Measurements from ENCODE around the gene KANSL1L. TPM values are rescaled to one million over a fixed set of nuclear protein-coding genes. Genes with fewer than 3 reads are reported as not detected.

The KANSL1L gene
- total RNA-seq, 1 experiment from 2014 or later, result 8.8 TPM

DNA sequence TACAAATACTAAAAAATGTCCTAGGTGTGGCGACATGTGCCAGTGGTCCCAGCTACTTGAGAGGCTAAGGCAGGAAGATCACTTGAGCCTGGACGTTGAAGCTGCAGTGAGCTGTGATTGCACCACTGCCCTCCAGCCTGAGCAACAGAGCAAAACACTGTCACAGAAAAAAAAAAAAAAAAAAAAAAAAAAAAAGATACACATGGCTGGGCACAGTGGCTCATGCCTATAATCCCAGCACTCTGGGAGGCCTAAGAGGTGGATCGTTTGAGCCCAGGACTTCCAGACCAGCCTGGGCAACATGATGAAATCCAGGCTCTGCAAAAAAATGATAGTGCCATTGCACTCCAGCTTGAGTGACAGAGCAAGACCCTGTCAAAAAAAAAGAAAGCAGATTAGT, 13.7 kb downstream of the KANSL1L start:
- no peaks in the 10 kb centered on the region for H3F3A ChIP-seq (ENCODE audit: insufficient read depth, low read depth)
- ChIA-PET CTCF (interaction anchor here (0.6 kb wide), 1 partner anchor 50 kb away, joined by 7 read pairs; no protein-coding TSS in a partner anchor), POLR2A (ENCODE audit: unreplicated experiment) (no interaction called here)
- H3K79me2 ChIP-seq (ENCODE audit: low read depth), result no peaks in the 10 kb centered on the region
- H3K27ac ChIP-seq, result no peak overlapping the region
- H4K20me1 ChIP-seq (ENCODE audit: insufficient read depth), result no peaks in the 10 kb centered on the region
- no peak for TF ChIP-seq EZH2 (IDR thresholded peaks at IDR 0.05; ENCODE audit: low read depth)
- TF ChIP-seq, protein P1, sequence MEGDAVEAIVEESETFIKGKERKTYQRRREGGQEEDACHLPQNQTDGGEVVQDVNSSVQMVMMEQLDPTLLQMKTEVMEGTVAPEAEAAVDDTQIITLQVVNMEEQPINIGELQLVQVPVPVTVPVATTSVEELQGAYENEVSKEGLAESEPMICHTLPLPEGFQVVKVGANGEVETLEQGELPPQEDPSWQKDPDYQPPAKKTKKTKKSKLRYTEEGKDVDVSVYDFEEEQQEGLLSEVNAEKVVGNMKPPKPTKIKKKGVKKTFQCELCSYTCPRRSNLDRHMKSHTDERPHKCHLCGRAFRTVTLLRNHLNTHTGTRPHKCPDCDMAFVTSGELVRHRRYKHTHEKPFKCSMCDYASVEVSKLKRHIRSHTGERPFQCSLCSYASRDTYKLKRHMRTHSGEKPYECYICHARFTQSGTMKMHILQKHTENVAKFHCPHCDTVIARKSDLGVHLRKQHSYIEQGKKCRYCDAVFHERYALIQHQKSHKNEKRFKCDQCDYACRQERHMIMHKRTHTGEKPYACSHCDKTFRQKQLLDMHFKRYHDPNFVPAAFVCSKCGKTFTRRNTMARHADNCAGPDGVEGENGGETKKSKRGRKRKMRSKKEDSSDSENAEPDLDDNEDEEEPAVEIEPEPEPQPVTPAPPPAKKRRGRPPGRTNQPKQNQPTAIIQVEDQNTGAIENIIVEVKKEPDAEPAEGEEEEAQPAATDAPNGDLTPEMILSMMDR (conservative IDR thresholded peaks at IDR 0.05), result no peak
- H3K9me2 ChIP-seq (ENCODE audit: insufficient read depth), result no peaks in the 10 kb centered on the region
- H3K27me3 ChIP-seq (ENCODE audit: insufficient read depth, low read depth), result no peaks in the 10 kb centered on the region
- H3K9me3 ChIP-seq (ENCODE audit: insufficient read depth, low read depth), result no peaks in the 10 kb centered on the region
- no peak overlapping the region for H3K4me3 ChIP-seq
- no peaks in the 10 kb centered on the region for H3K4me1 ChIP-seq (replicated peaks; ENCODE audit: insufficient read depth)
- BruUV-seq (replicated peaks), result no TSS peak
- DNase-seq, result no peak
- intact Hi-C loops (cut with micrococcal nuclease; ENCODE audit: unreplicated experiment), result no loop called here
- no peak overlapping the region for H2AFZ ChIP-seq
- no peak overlapping the region for H3K4me2 ChIP-seq
- no peaks in the 10 kb centered on the region for H3K36me3 ChIP-seq (ENCODE audit: low read depth)

DNA sequence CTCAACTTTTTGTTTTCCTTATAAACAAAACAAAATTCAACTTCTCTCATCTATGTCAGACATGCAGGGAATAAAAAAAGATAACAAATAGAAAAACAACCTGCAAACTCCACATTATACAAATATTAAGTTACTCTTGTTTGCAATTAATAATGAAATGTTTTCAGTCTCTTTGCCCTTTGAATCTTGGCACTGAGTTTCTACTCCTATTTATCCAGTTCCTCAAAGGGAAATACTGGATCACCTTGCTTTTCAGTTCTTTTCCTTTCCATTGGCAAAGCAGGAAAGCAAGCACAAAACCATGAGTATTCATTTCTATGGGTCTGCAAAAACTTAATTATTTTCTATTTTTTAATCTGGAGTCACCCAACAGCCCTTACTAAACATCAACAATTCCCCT, 23.6 kb downstream of the KANSL1L start:
- CTCF ChIA-PET, result no interaction called here
- H3K27me3 ChIP-seq (ENCODE audit: insufficient read depth, low read depth), result no peaks in the 10 kb centered on the region
- intact Hi-C loops (cut with micrococcal nuclease; ENCODE audit: unreplicated experiment), result no loop called here

DNA sequence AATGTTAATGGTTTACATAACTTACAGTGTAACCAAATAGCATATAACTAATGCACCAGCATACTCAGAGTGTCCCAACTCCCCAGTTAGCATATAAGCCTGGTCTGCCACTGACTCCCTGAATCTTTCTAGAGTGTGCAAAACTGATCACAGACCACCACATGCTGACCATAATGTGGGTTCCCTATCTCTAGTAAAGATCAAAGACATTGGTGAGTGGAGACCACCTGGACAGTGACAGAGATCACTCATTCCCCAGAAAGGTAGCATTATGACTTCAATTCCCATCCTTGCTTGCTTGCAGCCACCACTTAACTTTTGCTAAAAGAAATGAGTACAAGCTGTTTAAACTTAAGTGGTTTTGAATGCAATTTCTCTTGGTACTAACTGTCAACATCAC, 39.0 kb downstream of the KANSL1L start:
- TF ChIP-seq, protein P1 (conservative IDR thresholded peaks at IDR 0.05), result no peak
- TF ChIP-seq EZH2 (IDR thresholded peaks at IDR 0.05; ENCODE audit: low read depth), result no peak
- CTCF ChIA-PET, result no interaction called here

More for the DNA sequence above, 23.6 kb downstream of the KANSL1L start:
- no TSS peak for BruUV-seq (replicated peaks)
- no peak overlapping the region for H2AFZ ChIP-seq
- POLR2A ChIA-PET (ENCODE audit: unreplicated experiment), result no interaction called here
- DNase-seq, result no peak
- TF ChIP-seq, protein P1 (conservative IDR thresholded peaks at IDR 0.05), result no peak
- H3K9me3 ChIP-seq (ENCODE audit: insufficient read depth, low read depth), result no peaks in the 10 kb centered on the region
- no peaks in the 10 kb centered on the region for H3K36me3 ChIP-seq (ENCODE audit: low read depth)
- no peak overlapping the region for H3K27ac ChIP-seq
- no peaks in the 10 kb centered on the region for H3K4me1 ChIP-seq (replicated peaks; ENCODE audit: insufficient read depth)
- H3K9me2 ChIP-seq (ENCODE audit: insufficient read depth), result no peaks in the 10 kb centered on the region; the same call in 1 of the 2 replicates
- no peak overlapping the region for H3K4me3 ChIP-seq
- no peaks in the 10 kb centered on the region for H3K79me2 ChIP-seq (ENCODE audit: low read depth)
- no peaks in the 10 kb centered on the region for H3F3A ChIP-seq (ENCODE audit: insufficient read depth, low read depth)
- no peaks in the 10 kb centered on the region for H4K20me1 ChIP-seq (ENCODE audit: insufficient read depth)
- no peak overlapping the region for H3K4me2 ChIP-seq

More for the DNA sequence above, 39.0 kb downstream of the KANSL1L start:
- H2AFZ ChIP-seq, result no peak overlapping the region
- no peak for DNase-seq
- H4K20me1 ChIP-seq (ENCODE audit: insufficient read depth), result no peaks in the 10 kb centered on the region
- H3K36me3 ChIP-seq (ENCODE audit: low read depth), result no peaks in the 10 kb centered on the region
- H3K27me3 ChIP-seq (ENCODE audit: insufficient read depth, low read depth), result no peaks in the 10 kb centered on the region
- intact Hi-C loops (cut with micrococcal nuclease; ENCODE audit: unreplicated experiment), result no loop called here
- H3K4me2 ChIP-seq, result no peak overlapping the region
- no peak overlapping the region for H3K4me3 ChIP-seq
- H3K9me3 ChIP-seq (ENCODE audit: insufficient read depth, low read depth), result no peaks in the 10 kb centered on the region
- BruUV-seq (replicated peaks), result no TSS peak
- POLR2A ChIA-PET (ENCODE audit: unreplicated experiment), result no interaction called here
- H3K9me2 ChIP-seq (ENCODE audit: insufficient read depth), result no peaks in the 10 kb centered on the region
- no peaks in the 10 kb centered on the region for H3K4me1 ChIP-seq (replicated peaks; ENCODE audit: insufficient read depth)
- H3K27ac ChIP-seq, result no peak overlapping the region
- H3F3A ChIP-seq (ENCODE audit: insufficient read depth, low read depth), result no peaks in the 10 kb centered on the region
- no peaks in the 10 kb centered on the region for H3K79me2 ChIP-seq (ENCODE audit: low read depth)

Data from PC-9 (cell line).